AG04450 (cell line): ENCODE data around the gene DGKG. TPM values are rescaled to one million over a fixed set of nuclear protein-coding genes. Genes with fewer than 3 reads are reported as not detected.
A peak's percentile ranks its signal among the peaks of the same experiment; 100 is the strongest.

Source experiments
- CTCF ChIA-PET: fragments of 300-600, 350-600 bp; formaldehyde crosslinking; extraction: SDS; loops from one replicate; lab custom pipeline; 2022; ENCODE audit warnings: antibody characterized with exemption, inconsistent platforms; lab: Charles Lee
- POLR2A ChIA-PET: fragments of 350-600 bp; formaldehyde crosslinking; extraction: SDS; loops from one replicate; lab custom pipeline; 2021; ENCODE audit warnings: antibody characterized with exemption, inconsistent platforms; lab: Yijun Ruan, JAX
- DNase-seq: peaks from one replicate; pipeline ENCODE4 v3.0.0-alpha.2; 2011; ENCODE audit warnings: low read depth, low spot score
- H3K27ac ChIP-seq: one replicate; pipeline ENCODE4 v1.5.1; 2012; ENCODE audit warnings: low read depth, low read length, control low read depth
- H3K27me3 ChIP-seq: one replicate; pipeline ENCODE4 v1.6.0; 2012; ENCODE audit warnings: low read length; ENCODE audit not compliant: control insufficient read depth, insufficient read depth
- H3K4me3 ChIP-seq: 2 replicates; pipeline ENCODE4 v1.5.1; 2011; ENCODE audit warnings: mild to moderate bottlenecking, low read depth, low read length, control low read depth
- H3K9me3 ChIP-seq: 2 replicates; pipeline ENCODE4 v1.5.1; 2012; ENCODE audit warnings: low read length; ENCODE audit not compliant: control insufficient read depth, insufficient read depth
- CTCF ChIP-seq: IDR thresholded peaks from 2 replicates; pipeline ENCODE4 v1.5.1; 2011; ENCODE audit warnings: low read depth, low read length, control low read depth, inconsistent platforms
- polyA plus RNA-seq: library from polyadenylated mRNA; depleted of rRNA; stranded (reverse); fragments of >200 nt; gene quantifications from 2 replicates; pipeline ENCODE4 v1.2.3, GENCODE V29; 2011

Gene DGKG
- polyA plus RNA-seq, 1 experiment, result 5.1 TPM

- H3K27ac ChIP-seq, result peak overlapping the region; percentile 80
- no peak for TF ChIP-seq CTCF
- peaks cover 3% of the 10 kb centered on the region; the same call in 1 of the 2 replicates for H3K9me3 ChIP-seq
- peaks cover 5% of the 10 kb centered on the region for H3K27me3 ChIP-seq
- H3K4me3 ChIP-seq, result peak overlapping the region; percentile 95
- DNase-seq, result no peak
- CTCF ChIA-PET, result interaction anchor here (0.6 to 1.2 kb wide), 4 partner anchors 60 to 509 kb away, joined by 3 to 5 read pairs (median 4); no protein-coding TSS in a partner anchor
- POLR2A ChIA-PET, result interaction anchor here (0.7 to 1.7 kb wide), 16 partner anchors 10 to 676 kb away, joined by 3 to 9 read pairs (median 4); partner anchors contain the start of genes EIF4A2 and SENP2
Observed at GRCh38 chr3:186108106-186108940, 253.7 kb downstream of the DGKG start.

GRCh38 chr3:186107215-186108105, 254.6 kb downstream of the DGKG start:
- peak overlapping the region; percentile 95 for H3K4me3 ChIP-seq
- ChIA-PET POLR2A (interaction anchor here (0.6 to 1.7 kb wide), 14 partner anchors 9 to 676 kb away, joined by 3 to 9 read pairs (median 4); partner anchors contain the start of genes EIF4A2 and SENP2), CTCF (interaction anchor here (0.6 to 0.9 kb wide), 2 partner anchors 59 to 124 kb away, joined by 4 to 5 read pairs; no protein-coding TSS in a partner anchor)
- H3K27ac ChIP-seq, result peak overlapping the region; percentile 80
- peaks cover 2% of the 10 kb centered on the region for H3K27me3 ChIP-seq
- no peak for DNase-seq
- TF ChIP-seq CTCF, result no peak; the same call in 1 of the 2 replicates
- peaks cover 3% of the 10 kb centered on the region; the same call in 1 of the 2 replicates for H3K9me3 ChIP-seq

- DNase-seq, result no peak
- CTCF ChIA-PET, result interaction anchor here (1.0 kb wide), 1 partner anchor 162 kb away, joined by 4 read pairs; no protein-coding TSS in a partner anchor
- TF ChIP-seq CTCF, result no peak
- POLR2A ChIA-PET, result interaction anchor here (1.1 kb wide), 1 partner anchor 84 kb away, joined by 3 read pairs; no protein-coding TSS in a partner anchor
- no peak overlapping the region for H3K4me3 ChIP-seq
- H3K9me3 ChIP-seq, result peaks cover 3% of the 10 kb centered on the region; the same call in 1 of the 2 replicates
- H3K27ac ChIP-seq, result no peak overlapping the region
- no peaks in the 10 kb centered on the region for H3K27me3 ChIP-seq
Observed at GRCh38 chr3:186105543-186105942, 256.5 kb downstream of the DGKG start.

GRCh38 chr3:186102687-186103086, 259.3 kb downstream of the DGKG start:
- H3K9me3 ChIP-seq, result no peaks in the 10 kb centered on the region; the same call in 1 of the 2 replicates
- ChIA-PET POLR2A (interaction anchor here (0.7 kb wide), 3 partner anchors 140 to 1593 kb away, joined by 6 to 13 read pairs (median 9); no protein-coding TSS in a partner anchor), CTCF (interaction anchor here (0.7 to 1.5 kb wide), 5 partner anchors 21 to 437 kb away, joined by 3 to 10 read pairs (median 6); no protein-coding TSS in a partner anchor)
- H3K27ac ChIP-seq, result no peak overlapping the region
- H3K27me3 ChIP-seq, result no peaks in the 10 kb centered on the region
- no peak for DNase-seq
- no peak overlapping the region for H3K4me3 ChIP-seq
- TF ChIP-seq CTCF, result no peak
